HEK293 (cell line): ENCODE results near the gene ZC3H15.

Source experiments
- FEZF1 ChIP-seq: fragments of 450-650 bp; formaldehyde crosslinking; IDR thresholded peaks from 2 replicates; pipeline ENCODE4 v1.5.1; 2016; ENCODE audit warnings: missing biosample characterization, missing genetic modification characterization
- GLI4 ChIP-seq: fragments of 450-650 bp; formaldehyde crosslinking; IDR thresholded peaks from 2 replicates; pipeline ENCODE4 v1.5.1; 2016; ENCODE audit warnings: missing biosample characterization, missing genetic modification characterization
- GLIS2 ChIP-seq: fragments of 450-650 bp; formaldehyde crosslinking; IDR thresholded peaks from 2 replicates; pipeline ENCODE4 v1.5.1; 2016; ENCODE audit warnings: missing biosample characterization, missing genetic modification characterization
- HOXC10 ChIP-seq: sonication (generic); formaldehyde crosslinking; IDR thresholded peaks from 2 replicates; pipeline ENCODE4 v1.8.1; 2023; ENCODE audit warnings: mild to moderate bottlenecking, missing genetic modification reagents
- SALL2 ChIP-seq: fragments of 450-650 bp; formaldehyde crosslinking; IDR thresholded peaks from 2 replicates; pipeline ENCODE4 v1.5.0; 2017; ENCODE audit warnings: missing biosample characterization, mild to moderate bottlenecking, missing genetic modification characterization, borderline replicate concordance
- SCRT2 ChIP-seq: fragments of 450-650 bp; formaldehyde crosslinking; IDR thresholded peaks from 2 replicates; pipeline ENCODE4 v1.5.1; 2016; ENCODE audit warnings: missing biosample characterization, missing genetic modification characterization
- SP7 ChIP-seq: fragments of 450-650 bp; formaldehyde crosslinking; IDR thresholded peaks from 2 replicates; pipeline ENCODE4 v1.5.1; 2016; ENCODE audit warnings: missing biosample characterization, missing genetic modification characterization
- YY1 ChIP-seq: fragments of 450-650 bp; formaldehyde crosslinking; IDR thresholded peaks from 2 replicates; pipeline ENCODE4 v1.5.1; 2018; ENCODE audit warnings: missing biosample characterization, missing genetic modification characterization
- YY2 ChIP-seq: fragments of 450-650 bp; formaldehyde crosslinking; IDR thresholded peaks from 2 replicates; pipeline ENCODE4 v1.5.1; 2016; ENCODE audit warnings: missing biosample characterization, missing genetic modification characterization
- ZBTB10 ChIP-seq: fragments of 450-650 bp; formaldehyde crosslinking; IDR thresholded peaks from 2 replicates; pipeline ENCODE4 v1.5.1; 2016; ENCODE audit warnings: missing biosample characterization, missing genetic modification characterization
- ZBTB8A ChIP-seq: fragments of 450-650 bp; formaldehyde crosslinking; IDR thresholded peaks from 2 replicates; pipeline ENCODE4 v1.5.1; 2016; ENCODE audit warnings: missing biosample characterization, missing genetic modification characterization
- ZNF132 ChIP-seq: fragments of 450-650 bp; formaldehyde crosslinking; IDR thresholded peaks from 2 replicates; pipeline ENCODE4 v1.5.1; 2017; ENCODE audit warnings: missing biosample characterization, missing genetic modification characterization, borderline replicate concordance
- ZNF311 ChIP-seq: fragments of 450-650 bp; formaldehyde crosslinking; IDR thresholded peaks from 2 replicates; pipeline ENCODE4 v1.5.1; 2017; ENCODE audit warnings: missing biosample characterization, missing genetic modification characterization, borderline replicate concordance
- ZNF350 ChIP-seq: fragments of 450-650 bp; formaldehyde crosslinking; IDR thresholded peaks from 2 replicates; pipeline ENCODE4 v1.5.0; 2017; ENCODE audit warnings: missing biosample characterization, mild to moderate bottlenecking, missing genetic modification characterization
- ZNF37A ChIP-seq: fragments of 450-650 bp; IDR thresholded peaks from 2 replicates; pipeline ENCODE4 v1.5.1; 2018; ENCODE audit warnings: missing biosample characterization, missing genetic modification characterization
- ZNF423 ChIP-seq: fragments of 450-650 bp; formaldehyde crosslinking; IDR thresholded peaks from 2 replicates; pipeline ENCODE4 v1.5.1; 2016; ENCODE audit warnings: missing biosample characterization, missing genetic modification characterization
- ZNF433 ChIP-seq: fragments of 450-650 bp; formaldehyde crosslinking; IDR thresholded peaks from 2 replicates; pipeline ENCODE4 v1.5.1; 2016; ENCODE audit warnings: missing biosample characterization, missing genetic modification characterization, low read depth
- ZNF510 ChIP-seq: fragments of 450-650 bp; formaldehyde crosslinking; IDR thresholded peaks from 2 replicates; pipeline ENCODE4 v1.5.1; 2018; ENCODE audit warnings: mild to moderate bottlenecking, missing genetic modification characterization, missing biosample characterization; ENCODE audit not compliant: insufficient replicate concordance
- ZNF514 ChIP-seq: fragments of 450-650 bp; formaldehyde crosslinking; IDR thresholded peaks from 2 replicates; pipeline ENCODE4 v1.5.1; 2016; ENCODE audit warnings: missing biosample characterization, missing genetic modification characterization
- ZNF521 ChIP-seq: fragments of 450-650 bp; formaldehyde crosslinking; IDR thresholded peaks from 2 replicates; pipeline ENCODE4 v1.5.1; 2017; ENCODE audit warnings: missing biosample characterization, mild to moderate bottlenecking, missing genetic modification characterization
- ZNF560 ChIP-seq: fragments of 450-650 bp; formaldehyde crosslinking; IDR thresholded peaks from 2 replicates; pipeline ENCODE4 v1.5.1; 2017; ENCODE audit warnings: missing biosample characterization, missing genetic modification characterization, borderline replicate concordance
- ZNF596 ChIP-seq: fragments of 450-650 bp; IDR thresholded peaks from 2 replicates; pipeline ENCODE4 v1.5.0; 2018; ENCODE audit warnings: missing biosample characterization, mild to moderate bottlenecking, missing genetic modification characterization, moderate library complexity
- ZNF629 ChIP-seq: fragments of 450-650 bp; formaldehyde crosslinking; IDR thresholded peaks from 2 replicates; pipeline ENCODE4 v1.5.1; 2017; ENCODE audit warnings: missing biosample characterization, missing genetic modification characterization
- ZNF658 ChIP-seq: fragments of 450-650 bp; formaldehyde crosslinking; IDR thresholded peaks from 2 replicates; pipeline ENCODE4; 2016; ENCODE audit warnings: missing biosample characterization, missing genetic modification characterization
- ZNF707 ChIP-seq: fragments of 450-650 bp; formaldehyde crosslinking; IDR thresholded peaks from 2 replicates; pipeline ENCODE4 v1.5.1; 2016; ENCODE audit warnings: missing biosample characterization, missing genetic modification characterization
- ZNF747 ChIP-seq: fragments of 450-650 bp; formaldehyde crosslinking; IDR thresholded peaks from 2 replicates; pipeline ENCODE4 v1.5.1; 2016; ENCODE audit warnings: missing biosample characterization, missing genetic modification characterization
- ZNF776 ChIP-seq: fragments of 450-650 bp; formaldehyde crosslinking; IDR thresholded peaks from 2 replicates; pipeline ENCODE4 v1.5.0; 2017; ENCODE audit warnings: missing biosample characterization, missing genetic modification characterization, borderline replicate concordance
- TF ChIP-seq, protein P1 (sequence below): fragments of 450-650 bp; formaldehyde crosslinking; IDR thresholded peaks from 2 replicates; pipeline ENCODE4 v1.5.1; 2016; ENCODE audit warnings: missing biosample characterization, missing genetic modification characterization
- TF ChIP-seq, protein P2 (sequence below): fragments of 450-650 bp; formaldehyde crosslinking; IDR thresholded peaks from 2 replicates; pipeline ENCODE4 v1.5.1; 2016; ENCODE audit warnings: missing biosample characterization, missing genetic modification characterization
- TF ChIP-seq, protein P3 (sequence below): fragments of 450-650 bp; formaldehyde crosslinking; IDR thresholded peaks from 2 replicates; pipeline ENCODE4 v1.5.1; 2016; ENCODE audit warnings: missing biosample characterization, missing genetic modification characterization, borderline replicate concordance

Gene ZC3H15

DNA sequence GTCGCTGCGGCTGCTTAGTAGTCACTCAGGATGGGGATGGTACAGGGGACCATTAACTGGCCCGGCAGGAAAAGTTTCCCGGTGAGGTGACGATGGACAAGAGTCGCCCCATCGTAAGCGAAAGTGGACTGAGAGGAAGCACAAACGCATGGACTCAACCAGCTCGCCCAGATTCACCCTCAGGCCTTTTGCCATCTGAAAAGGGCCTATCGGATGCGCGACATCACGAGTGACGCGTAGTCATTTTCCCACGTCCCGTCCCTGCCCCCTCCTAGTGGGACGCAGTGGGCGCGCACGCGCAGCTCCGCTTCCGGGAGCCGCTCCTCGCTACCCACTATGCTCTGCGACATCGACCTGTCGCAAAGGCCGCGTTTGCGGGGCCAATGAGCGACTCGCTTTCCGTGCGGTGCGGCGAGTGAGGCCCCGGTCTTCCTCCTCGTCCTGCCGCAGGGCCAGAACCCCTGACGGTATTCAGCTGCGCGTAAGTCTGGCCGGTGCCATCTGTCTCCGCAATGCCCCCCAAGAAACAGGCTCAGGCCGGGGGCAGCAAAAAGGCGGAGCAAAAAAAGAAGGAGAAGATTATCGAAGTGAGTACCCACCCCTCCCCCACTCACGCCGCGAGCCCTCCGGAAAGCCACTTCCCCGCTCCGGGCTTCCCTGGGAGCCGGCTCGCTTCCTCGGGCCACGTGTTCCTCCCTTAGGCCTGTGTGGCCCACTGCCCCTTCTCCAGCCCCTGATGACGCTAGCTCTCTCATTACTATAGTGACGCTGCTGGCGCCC, at the start of gene ZC3H15 (continued):
- no peak for TF ChIP-seq ZNF596 (tag by site-specific recombination)
- TF ChIP-seq FEZF1 = peak; percentile 44
- TF ChIP-seq SALL2 (tag by site-specific recombination) = no peak
- no peak for TF ChIP-seq SCRT2 (tag by site-specific recombination)
- no peak for TF ChIP-seq ZNF776 (tag by site-specific recombination)
- peak; percentile 44; the same call in 1 of the 2 replicates for TF ChIP-seq SP7
- peak; percentile 54; the same call in 1 of the 2 replicates for TF ChIP-seq GLIS2 (tag by site-specific recombination)
- TF ChIP-seq ZNF521 (tag by site-specific recombination) = no peak
- no peak for TF ChIP-seq HOXC10 (CRISPR knock-in tag)
- no peak for TF ChIP-seq ZNF510
- 0 out of 2 replicates have a peak, but pooled peaks have one; percentile 47 for TF ChIP-seq ZBTB10 (tag by site-specific recombination)
- TF ChIP-seq, protein P1, sequence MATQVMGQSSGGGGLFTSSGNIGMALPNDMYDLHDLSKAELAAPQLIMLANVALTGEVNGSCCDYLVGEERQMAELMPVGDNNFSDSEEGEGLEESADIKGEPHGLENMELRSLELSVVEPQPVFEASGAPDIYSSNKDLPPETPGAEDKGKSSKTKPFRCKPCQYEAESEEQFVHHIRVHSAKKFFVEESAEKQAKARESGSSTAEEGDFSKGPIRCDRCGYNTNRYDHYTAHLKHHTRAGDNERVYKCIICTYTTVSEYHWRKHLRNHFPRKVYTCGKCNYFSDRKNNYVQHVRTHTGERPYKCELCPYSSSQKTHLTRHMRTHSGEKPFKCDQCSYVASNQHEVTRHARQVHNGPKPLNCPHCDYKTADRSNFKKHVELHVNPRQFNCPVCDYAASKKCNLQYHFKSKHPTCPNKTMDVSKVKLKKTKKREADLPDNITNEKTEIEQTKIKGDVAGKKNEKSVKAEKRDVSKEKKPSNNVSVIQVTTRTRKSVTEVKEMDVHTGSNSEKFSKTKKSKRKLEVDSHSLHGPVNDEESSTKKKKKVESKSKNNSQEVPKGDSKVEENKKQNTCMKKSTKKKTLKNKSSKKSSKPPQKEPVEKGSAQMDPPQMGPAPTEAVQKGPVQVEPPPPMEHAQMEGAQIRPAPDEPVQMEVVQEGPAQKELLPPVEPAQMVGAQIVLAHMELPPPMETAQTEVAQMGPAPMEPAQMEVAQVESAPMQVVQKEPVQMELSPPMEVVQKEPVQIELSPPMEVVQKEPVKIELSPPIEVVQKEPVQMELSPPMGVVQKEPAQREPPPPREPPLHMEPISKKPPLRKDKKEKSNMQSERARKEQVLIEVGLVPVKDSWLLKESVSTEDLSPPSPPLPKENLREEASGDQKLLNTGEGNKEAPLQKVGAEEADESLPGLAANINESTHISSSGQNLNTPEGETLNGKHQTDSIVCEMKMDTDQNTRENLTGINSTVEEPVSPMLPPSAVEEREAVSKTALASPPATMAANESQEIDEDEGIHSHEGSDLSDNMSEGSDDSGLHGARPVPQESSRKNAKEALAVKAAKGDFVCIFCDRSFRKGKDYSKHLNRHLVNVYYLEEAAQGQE (tag by site-specific recombination) = peak; percentile 38; the same call in 1 of the 2 replicates
- TF ChIP-seq, protein P2, sequence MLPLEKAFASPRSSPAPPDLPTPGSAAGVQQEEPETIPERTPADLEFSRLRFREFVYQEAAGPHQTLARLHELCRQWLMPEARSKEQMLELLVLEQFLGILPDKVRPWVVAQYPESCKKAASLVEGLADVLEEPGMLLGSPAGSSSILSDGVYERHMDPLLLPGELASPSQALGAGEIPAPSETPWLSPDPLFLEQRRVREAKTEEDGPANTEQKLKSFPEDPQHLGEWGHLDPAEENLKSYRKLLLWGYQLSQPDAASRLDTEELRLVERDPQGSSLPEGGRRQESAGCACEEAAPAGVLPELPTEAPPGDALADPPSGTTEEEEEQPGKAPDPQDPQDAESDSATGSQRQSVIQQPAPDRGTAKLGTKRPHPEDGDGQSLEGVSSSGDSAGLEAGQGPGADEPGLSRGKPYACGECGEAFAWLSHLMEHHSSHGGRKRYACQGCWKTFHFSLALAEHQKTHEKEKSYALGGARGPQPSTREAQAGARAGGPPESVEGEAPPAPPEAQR = no peak
- no peak for TF ChIP-seq ZNF433 (tag by site-specific recombination)
- TF ChIP-seq ZNF560 (tag by site-specific recombination) = no peak
- TF ChIP-seq YY2 (tag by site-specific recombination) = no peak
- no peak for TF ChIP-seq ZNF514
- TF ChIP-seq ZBTB8A (tag by site-specific recombination) = peak; percentile 58
- TF ChIP-seq ZNF747 = no peak
- TF ChIP-seq ZNF132 (tag by site-specific recombination) = no peak
- TF ChIP-seq, protein P3, sequence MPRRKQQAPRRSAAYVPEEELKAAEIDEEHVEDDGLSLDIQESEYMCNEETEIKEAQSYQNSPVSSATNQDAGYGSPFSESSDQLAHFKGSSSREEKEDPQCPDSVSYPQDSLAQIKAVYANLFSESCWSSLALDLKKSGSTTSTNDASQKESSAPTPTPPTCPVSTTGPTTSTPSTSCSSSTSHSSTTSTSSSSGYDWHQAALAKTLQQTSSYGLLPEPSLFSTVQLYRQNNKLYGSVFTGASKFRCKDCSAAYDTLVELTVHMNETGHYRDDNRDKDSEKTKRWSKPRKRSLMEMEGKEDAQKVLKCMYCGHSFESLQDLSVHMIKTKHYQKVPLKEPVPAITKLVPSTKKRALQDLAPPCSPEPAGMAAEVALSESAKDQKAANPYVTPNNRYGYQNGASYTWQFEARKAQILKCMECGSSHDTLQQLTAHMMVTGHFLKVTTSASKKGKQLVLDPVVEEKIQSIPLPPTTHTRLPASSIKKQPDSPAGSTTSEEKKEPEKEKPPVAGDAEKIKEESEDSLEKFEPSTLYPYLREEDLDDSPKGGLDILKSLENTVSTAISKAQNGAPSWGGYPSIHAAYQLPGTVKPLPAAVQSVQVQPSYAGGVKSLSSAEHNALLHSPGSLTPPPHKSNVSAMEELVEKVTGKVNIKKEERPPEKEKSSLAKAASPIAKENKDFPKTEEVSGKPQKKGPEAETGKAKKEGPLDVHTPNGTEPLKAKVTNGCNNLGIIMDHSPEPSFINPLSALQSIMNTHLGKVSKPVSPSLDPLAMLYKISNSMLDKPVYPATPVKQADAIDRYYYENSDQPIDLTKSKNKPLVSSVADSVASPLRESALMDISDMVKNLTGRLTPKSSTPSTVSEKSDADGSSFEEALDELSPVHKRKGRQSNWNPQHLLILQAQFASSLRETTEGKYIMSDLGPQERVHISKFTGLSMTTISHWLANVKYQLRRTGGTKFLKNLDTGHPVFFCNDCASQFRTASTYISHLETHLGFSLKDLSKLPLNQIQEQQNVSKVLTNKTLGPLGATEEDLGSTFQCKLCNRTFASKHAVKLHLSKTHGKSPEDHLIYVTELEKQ (tag by site-specific recombination) = no peak
- TF ChIP-seq GLI4 (tag by site-specific recombination) = no peak
- TF ChIP-seq ZNF350 (tag by site-specific recombination) = no peak
- TF ChIP-seq ZNF629 (tag by site-specific recombination) = peak; percentile 60
- peak; percentile 4; the same call in 1 of the 2 replicates for TF ChIP-seq YY1 (tag by site-specific recombination)
- TF ChIP-seq ZNF311 (tag by site-specific recombination) = no peak
- no peak for TF ChIP-seq ZNF423 (tag by site-specific recombination)
- no peak for TF ChIP-seq ZNF707 (tag by site-specific recombination)
- no peak for TF ChIP-seq ZNF658 (tag by site-specific recombination)
- TF ChIP-seq ZNF37A (tag by site-specific recombination) = no peak
